Panc1 (cell line): Measurements from ENCODE around the gene PRLH. TPM values are rescaled to one million over a fixed set of nuclear protein-coding genes. Genes with fewer than 3 reads are reported as not detected.

ENCODE experiments used
- ATAC-seq: fragments of 200-7000 bp; cut with Tn5 transposase; 2 replicates; pipeline ENCODE4 v1.9.1; 2020; ENCODE audit warnings: mild to moderate bottlenecking, moderate library complexity
- BruUV-seq: library from RNA; stranded (reverse); fragments of 400-500 nt; replicated peaks from 2 replicates; lab custom pipeline; 2021; lab: Mats Ljungman, UMichigan
- CTCF ChIA-PET: fragments of 300-600 bp; sonication (Branson Sonifier 250); formaldehyde crosslinking; loops from one replicate; lab custom pipeline; 2022; ENCODE audit warnings: antibody characterized with exemption; lab: Charles Lee
- POLR2A ChIA-PET: fragments of 300-600 bp; sonication (Branson Sonifier 250); formaldehyde crosslinking; loops from one replicate; lab custom pipeline; 2022; ENCODE audit warnings: antibody characterized with exemption; lab: Charles Lee
- DNase-seq: peaks from one replicate; pipeline ENCODE4 v3.0.0-alpha.2; 2010; ENCODE audit warnings: low read depth, low spot score
- H3K27ac ChIP-seq: 2 replicates; pipeline ENCODE4 v1.5.1; 2011; ENCODE audit warnings: mild to moderate bottlenecking, low read length, inconsistent platforms
- H3K27me3 ChIP-seq: fragments of 200-500 bp; sonication (Bioruptor generic); 2 replicates; pipeline ENCODE4 v1.6.0; 2014; ENCODE audit warnings: low read length, inconsistent platforms; ENCODE audit not compliant: control insufficient read depth, insufficient read depth
- H3K36me3 ChIP-seq: fragments of 200-500 bp; sonication (Bioruptor generic); 2 replicates; pipeline ENCODE4 v1.5.1; 2014; ENCODE audit warnings: inconsistent platforms, mild to moderate bottlenecking, low read length, moderate library complexity; ENCODE audit not compliant: control insufficient read depth, insufficient read depth
- H3K4me1 ChIP-seq: 2 replicates; pipeline ENCODE4 v1.5.1; 2011; ENCODE audit warnings: inconsistent platforms, mild to moderate bottlenecking, low read length, moderate library complexity; ENCODE audit not compliant: control insufficient read depth, insufficient read depth
- H3K4me3 ChIP-seq, 2 experiments: 2 replicates each; pipeline ENCODE4 v1.5.1; 2011 to 2012; ENCODE audit warnings: low read depth in 2 of 2, low read length in 2 of 2, mild to moderate bottlenecking in 2 of 2, inconsistent platforms in 1 of 2, moderate library complexity in 1 of 2
- H3K9me3 ChIP-seq: fragments of 200-500 bp; sonication (Bioruptor generic); 2 replicates; pipeline ENCODE4 v1.5.1; 2014; ENCODE audit warnings: low read depth, mild to moderate bottlenecking, inconsistent platforms, low read length, moderate library complexity; ENCODE audit not compliant: control insufficient read depth, insufficient read depth
- POLR2AphosphoS5 ChIP-seq: IDR thresholded peaks from 2 replicates; pipeline ENCODE4 v1.6.1; 2012; ENCODE audit warnings: mild to moderate bottlenecking, low read depth, low read length, moderate library complexity
- SIN3A ChIP-seq: IDR thresholded peaks from 2 replicates; pipeline ENCODE4 v1.6.1; 2012; ENCODE audit warnings: low read depth, mild to moderate bottlenecking, low read length, moderate library complexity, borderline replicate concordance; ENCODE audit not compliant: insufficient read depth
- TCF7L2 ChIP-seq: IDR thresholded peaks from 2 replicates; pipeline ENCODE4 v1.6.1; 2011; ENCODE audit warnings: mild to moderate bottlenecking, low read depth, low read length, inconsistent platforms
- in situ Hi-C: cut with HindIII; loops from 2 replicates; pipeline ENCODE4 v1.10.0; 2016; ENCODE audit warnings: low sequenced_read_pairs, low pct_unique_long_range_greater_than_20kb
- intact Hi-C: fragments of 100-400 bp; cut with micrococcal nuclease; formaldehyde crosslinking; loops from one replicate; pipeline ENCODE4 v1.10.0; 2022; ENCODE audit not compliant: unreplicated experiment
- total RNA-seq: library from RNA; stranded (reverse); gene quantifications from one replicate; pipeline ENCODE4 v1.2.1, GENCODE V29; 2021; ENCODE audit not compliant: unreplicated experiment
- TF ChIP-seq, protein P1 (sequence below): fragments of 450-650 bp; IDR thresholded peaks from 2 replicates; pipeline ENCODE4 v1.5.1; 2017; ENCODE audit warnings: mild to moderate bottlenecking
- TF ChIP-seq, protein P2 (sequence below), 2 experiments: IDR thresholded peaks; 2 replicates each; pipeline ENCODE4 v1.6.1; 2011 to 2012; ENCODE audit warnings: low read depth in 2 of 2, control low read depth in 1 of 2, low read length in 1 of 2, mild to moderate bottlenecking in 1 of 2, moderate library complexity in 1 of 2; ENCODE audit not compliant: insufficient read depth in 1 of 2

The PRLH gene
- total RNA-seq, 1 experiment from 2014 or later = not detected

DNA sequence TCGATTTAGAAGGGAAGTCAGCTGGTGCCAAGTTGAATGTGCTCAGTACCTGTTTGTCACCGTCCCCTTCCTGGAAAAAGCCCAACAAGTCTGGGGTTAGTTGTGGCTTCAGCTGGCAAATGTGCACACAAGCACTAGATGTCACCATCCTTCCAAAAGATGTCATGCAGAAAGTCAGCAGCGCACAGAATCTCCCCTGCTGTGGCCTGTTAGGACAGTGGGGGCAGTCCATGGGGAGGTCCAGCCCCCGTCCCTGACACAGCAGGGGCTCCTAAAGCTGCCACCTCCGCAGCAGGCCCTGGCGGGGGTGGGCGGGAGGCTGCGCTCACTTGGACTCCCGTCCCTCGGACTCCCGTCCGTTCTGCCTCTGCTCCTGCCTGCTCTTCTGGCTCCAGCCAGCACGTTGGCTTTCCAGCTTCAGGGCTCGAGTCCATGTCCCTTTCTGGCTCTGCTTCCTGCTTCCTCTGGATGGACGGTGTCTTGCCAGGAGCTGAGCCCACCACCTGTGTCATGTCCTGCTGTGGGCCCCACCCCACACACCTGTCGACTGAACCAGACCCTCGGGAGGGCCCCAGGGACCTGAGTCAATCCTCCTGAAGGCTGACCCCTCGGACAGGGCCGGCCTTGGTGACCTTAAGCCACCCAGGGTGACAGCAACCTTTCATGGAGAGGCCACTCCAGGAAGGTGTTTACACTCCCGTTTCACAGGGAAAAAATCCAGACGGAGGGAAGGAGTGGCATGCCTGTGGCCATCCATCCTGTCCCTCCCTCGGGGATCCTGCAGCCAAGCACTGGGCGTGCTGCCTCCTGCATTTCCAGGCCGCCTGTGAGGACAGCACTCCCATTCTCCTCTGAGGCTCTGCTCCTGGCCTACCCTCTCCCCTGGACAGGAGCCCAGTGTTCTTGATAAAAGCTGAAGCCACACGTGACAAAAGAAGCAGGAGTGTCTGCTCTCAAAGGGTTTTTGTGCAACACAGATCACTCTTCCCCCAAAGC lies 15.7 kb downstream of the PRLH start:
- Histone ChIP-seq H3K4me3 (peak overlapping the region in 1 of 2 experiments; percentile 20; a peak in 2 of 4 replicates), H3K27me3 (no peaks in the 10 kb centered on the region), H3K9me3 (no peaks in the 10 kb centered on the region), H3K27ac (peak overlapping the region; percentile 48; the same call in 1 of the 2 replicates), H3K36me3 (no peaks in the 10 kb centered on the region), H3K4me1 (peaks cover 10% of the 10 kb centered on the region)
- in situ Hi-C loops = no loop called here
- intact Hi-C loops = no loop called here
- TF ChIP-seq, protein P1, sequence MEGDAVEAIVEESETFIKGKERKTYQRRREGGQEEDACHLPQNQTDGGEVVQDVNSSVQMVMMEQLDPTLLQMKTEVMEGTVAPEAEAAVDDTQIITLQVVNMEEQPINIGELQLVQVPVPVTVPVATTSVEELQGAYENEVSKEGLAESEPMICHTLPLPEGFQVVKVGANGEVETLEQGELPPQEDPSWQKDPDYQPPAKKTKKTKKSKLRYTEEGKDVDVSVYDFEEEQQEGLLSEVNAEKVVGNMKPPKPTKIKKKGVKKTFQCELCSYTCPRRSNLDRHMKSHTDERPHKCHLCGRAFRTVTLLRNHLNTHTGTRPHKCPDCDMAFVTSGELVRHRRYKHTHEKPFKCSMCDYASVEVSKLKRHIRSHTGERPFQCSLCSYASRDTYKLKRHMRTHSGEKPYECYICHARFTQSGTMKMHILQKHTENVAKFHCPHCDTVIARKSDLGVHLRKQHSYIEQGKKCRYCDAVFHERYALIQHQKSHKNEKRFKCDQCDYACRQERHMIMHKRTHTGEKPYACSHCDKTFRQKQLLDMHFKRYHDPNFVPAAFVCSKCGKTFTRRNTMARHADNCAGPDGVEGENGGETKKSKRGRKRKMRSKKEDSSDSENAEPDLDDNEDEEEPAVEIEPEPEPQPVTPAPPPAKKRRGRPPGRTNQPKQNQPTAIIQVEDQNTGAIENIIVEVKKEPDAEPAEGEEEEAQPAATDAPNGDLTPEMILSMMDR = peak; percentile 74
- no peak for TF ChIP-seq SIN3A
- DNase-seq (no peak), ATAC-seq (peak; percentile 86)
- POLR2A ChIA-PET = interaction anchor here (0.6 kb wide), 1 partner anchor 20 kb away, joined by 3 read pairs; no protein-coding TSS in a partner anchor
- no TSS peak for BruUV-seq
- CTCF ChIA-PET = interaction anchor here (1.0 to 1.8 kb wide), 6 partner anchors 10 to 193 kb away, joined by 3 to 12 read pairs (median 4); no protein-coding TSS in a partner anchor

DNA sequence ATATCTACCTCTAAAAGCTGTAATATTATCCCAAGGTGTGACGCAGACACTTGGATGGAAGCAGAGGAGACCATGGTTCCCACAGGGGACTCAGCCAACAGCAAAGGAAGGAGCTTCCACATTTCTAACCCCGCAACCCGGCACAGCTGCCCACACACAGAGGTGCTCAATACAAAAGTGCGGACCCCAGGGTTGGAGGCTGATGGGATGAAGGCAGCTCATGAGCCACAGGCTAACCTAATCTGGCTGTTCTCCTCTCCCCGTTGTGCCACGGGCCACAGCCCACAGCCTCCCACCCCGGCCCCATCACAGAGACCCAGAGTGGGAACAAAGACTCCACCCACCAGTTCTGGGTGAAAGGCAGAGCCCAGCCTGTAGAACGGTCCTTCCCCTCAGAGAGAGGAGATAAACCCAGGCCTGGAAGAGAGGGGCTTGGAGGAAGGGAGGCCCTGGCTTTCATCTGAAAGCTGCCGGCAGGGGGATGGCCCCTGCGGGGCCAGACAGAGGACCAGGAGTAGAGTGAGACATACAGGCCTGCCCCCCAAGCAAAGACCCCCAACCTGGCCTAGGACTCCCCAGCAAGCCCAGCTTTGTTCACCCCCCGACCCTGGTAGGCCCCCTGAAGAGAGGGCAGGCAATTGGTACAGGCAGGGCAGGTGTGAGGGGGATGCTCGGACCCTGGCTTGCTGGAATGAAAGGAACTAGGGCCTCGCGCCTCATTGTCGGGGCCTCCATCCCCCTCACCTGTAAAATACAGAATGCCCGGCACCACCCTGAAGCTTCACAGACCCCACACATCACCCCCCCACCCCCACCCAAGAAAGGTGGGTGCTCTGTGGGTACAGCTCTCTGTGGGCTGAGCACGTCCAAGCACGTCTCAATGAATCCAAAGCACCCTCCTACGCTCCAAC lies 17.3 kb downstream of the PRLH start:
- H3K4me1 ChIP-seq = peaks cover 10% of the 10 kb centered on the region
- no peaks in the 10 kb centered on the region for H3K36me3 ChIP-seq
- ChIA-PET POLR2A (interaction anchor here (0.8 kb wide), 1 partner anchor 76 kb away, joined by 3 read pairs; no protein-coding TSS in a partner anchor), CTCF (interaction anchor here (0.8 to 1.2 kb wide), 2 partner anchors 12 to 18 kb away, joined by 3 read pairs; no protein-coding TSS in a partner anchor)
- in situ Hi-C loops = no loop called here
- no peak overlapping the region for H3K4me3 ChIP-seq
- no peaks in the 10 kb centered on the region for H3K27me3 ChIP-seq
- TF ChIP-seq, protein P1 = no peak
- TF ChIP-seq, protein P2, sequence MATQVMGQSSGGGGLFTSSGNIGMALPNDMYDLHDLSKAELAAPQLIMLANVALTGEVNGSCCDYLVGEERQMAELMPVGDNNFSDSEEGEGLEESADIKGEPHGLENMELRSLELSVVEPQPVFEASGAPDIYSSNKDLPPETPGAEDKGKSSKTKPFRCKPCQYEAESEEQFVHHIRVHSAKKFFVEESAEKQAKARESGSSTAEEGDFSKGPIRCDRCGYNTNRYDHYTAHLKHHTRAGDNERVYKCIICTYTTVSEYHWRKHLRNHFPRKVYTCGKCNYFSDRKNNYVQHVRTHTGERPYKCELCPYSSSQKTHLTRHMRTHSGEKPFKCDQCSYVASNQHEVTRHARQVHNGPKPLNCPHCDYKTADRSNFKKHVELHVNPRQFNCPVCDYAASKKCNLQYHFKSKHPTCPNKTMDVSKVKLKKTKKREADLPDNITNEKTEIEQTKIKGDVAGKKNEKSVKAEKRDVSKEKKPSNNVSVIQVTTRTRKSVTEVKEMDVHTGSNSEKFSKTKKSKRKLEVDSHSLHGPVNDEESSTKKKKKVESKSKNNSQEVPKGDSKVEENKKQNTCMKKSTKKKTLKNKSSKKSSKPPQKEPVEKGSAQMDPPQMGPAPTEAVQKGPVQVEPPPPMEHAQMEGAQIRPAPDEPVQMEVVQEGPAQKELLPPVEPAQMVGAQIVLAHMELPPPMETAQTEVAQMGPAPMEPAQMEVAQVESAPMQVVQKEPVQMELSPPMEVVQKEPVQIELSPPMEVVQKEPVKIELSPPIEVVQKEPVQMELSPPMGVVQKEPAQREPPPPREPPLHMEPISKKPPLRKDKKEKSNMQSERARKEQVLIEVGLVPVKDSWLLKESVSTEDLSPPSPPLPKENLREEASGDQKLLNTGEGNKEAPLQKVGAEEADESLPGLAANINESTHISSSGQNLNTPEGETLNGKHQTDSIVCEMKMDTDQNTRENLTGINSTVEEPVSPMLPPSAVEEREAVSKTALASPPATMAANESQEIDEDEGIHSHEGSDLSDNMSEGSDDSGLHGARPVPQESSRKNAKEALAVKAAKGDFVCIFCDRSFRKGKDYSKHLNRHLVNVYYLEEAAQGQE (IDR thresholded peaks at IDR 0.05; ENCODE audit: insufficient read depth in 1 of 2, low read depth in 2 of 2, low read length in 1 of 2) = no peak
- TF ChIP-seq POLR2AphosphoS5 = no peak
- no peak for TF ChIP-seq TCF7L2
- TF ChIP-seq SIN3A = no peak
- no peaks in the 10 kb centered on the region for H3K9me3 ChIP-seq
- H3K27ac ChIP-seq = no peak overlapping the region
- no TSS peak for BruUV-seq
- ATAC-seq = no peak
- intact Hi-C loops = no loop called here
- DNase-seq = no peak
